Endometrial microvascular endothelial cells (primary cell): ENCODE results near the gene LRRC8D. TPM values are rescaled to one million over a fixed set of nuclear protein-coding genes. Genes with fewer than 3 reads are reported as not detected.

Source experiments
- in situ Hi-C: cut with HindIII; loops from 2 replicates; pipeline ENCODE4 v1.10.0; 2017; ENCODE audit warnings: low sequenced_read_pairs, low pct_unique_long_range_greater_than_20kb; ENCODE audit errors: inconsistent ontology term
- total RNA-seq: library from RNA; depleted of rRNA; stranded (reverse); fragments of >200 nt; gene quantifications from one replicate; pipeline ENCODE4 v1.2.3, GENCODE V29; 2015; ENCODE audit errors: inconsistent ontology term

Gene LRRC8D
- total RNA-seq, 1 donor from 2014 or later: 28.3 TPM

GRCh38 chr1:89943846-89944781, 123.3 kb downstream of the LRRC8D start:
- in situ Hi-C loops: no loop called here

- in situ Hi-C loops: no loop called here
Measured at GRCh38 chr1:89945852-89946476, 125.1 kb downstream of the LRRC8D start.

GRCh38 chr1:89946532-89946931, 125.7 kb downstream of the LRRC8D start:
- in situ Hi-C loops: no loop called here

GRCh38 chr1:89948722-89949345, 128.0 kb downstream of the LRRC8D start:
- in situ Hi-C loops: no loop called here

GRCh38 chr1:89949991-89950624, 129.3 kb downstream of the LRRC8D start:
- in situ Hi-C loops: no loop called here

- in situ Hi-C loops: no loop called here
Measured at GRCh38 chr1:89950703-89951102, 129.9 kb downstream of the LRRC8D start.

GRCh38 chr1:89951766-89952604, 131.2 kb downstream of the LRRC8D start:
- in situ Hi-C loops: no loop called here

GRCh38 chr1:89952605-89953130, 131.8 kb downstream of the LRRC8D start:
- in situ Hi-C loops: no loop called here

GRCh38 chr1:89953131-89953626, 132.3 kb downstream of the LRRC8D start:
- in situ Hi-C loops: no loop called here

- in situ Hi-C loops: no loop called here
Measured at GRCh38 chr1:89953929-89954328, 133.1 kb downstream of the LRRC8D start.

GRCh38 chr1:89954401-89954800, 133.6 kb downstream of the LRRC8D start:
- in situ Hi-C loops: no loop called here

- in situ Hi-C loops: no loop called here
Measured at GRCh38 chr1:89955311-89956205, 134.7 kb downstream of the LRRC8D start.

- in situ Hi-C loops: no loop called here
Measured at GRCh38 chr1:89957107-89957506, 136.3 kb downstream of the LRRC8D start.

- in situ Hi-C loops: no loop called here
Measured at GRCh38 chr1:89958851-89959654, 138.2 kb downstream of the LRRC8D start.

GRCh38 chr1:89959719-89960118, 138.9 kb downstream of the LRRC8D start:
- in situ Hi-C loops: no loop called here

GRCh38 chr1:89962024-89962741, 141.4 kb downstream of the LRRC8D start:
- in situ Hi-C loops: no loop called here
